ENCODE results near the gene HES7.

GRCh38 chr17:8074554-8074953 is 49.4 kb downstream of the HES7 start:
- TF ChIP-seq POLR2AphosphoS5 (IDR thresholded peaks at IDR 0.05; ENCODE audit: low read depth, low read length) (no peak), POLR2A (IDR thresholded peaks at IDR 0.05; ENCODE audit: low read depth, low read length) (no peak)
